VCaP (cell line): ENCODE data around the gene LCN10.

Source experiments
- H3K27ac ChIP-seq: fragments of 450-650 bp; 2 replicates; pipeline ENCODE4 v1.5.1; 2017
- TF ChIP-seq, protein P1 (sequence below): fragments of 450-650 bp; conservative IDR thresholded peaks from 2 replicates; pipeline ENCODE4 v1.5.1; 2017; ENCODE audit warnings: mild to moderate bottlenecking, moderate library complexity

Gene LCN10

GRCh38 chr9:136745389-136746154, 2.8 kb upstream of the LCN10 start:
- TF ChIP-seq, protein P1, sequence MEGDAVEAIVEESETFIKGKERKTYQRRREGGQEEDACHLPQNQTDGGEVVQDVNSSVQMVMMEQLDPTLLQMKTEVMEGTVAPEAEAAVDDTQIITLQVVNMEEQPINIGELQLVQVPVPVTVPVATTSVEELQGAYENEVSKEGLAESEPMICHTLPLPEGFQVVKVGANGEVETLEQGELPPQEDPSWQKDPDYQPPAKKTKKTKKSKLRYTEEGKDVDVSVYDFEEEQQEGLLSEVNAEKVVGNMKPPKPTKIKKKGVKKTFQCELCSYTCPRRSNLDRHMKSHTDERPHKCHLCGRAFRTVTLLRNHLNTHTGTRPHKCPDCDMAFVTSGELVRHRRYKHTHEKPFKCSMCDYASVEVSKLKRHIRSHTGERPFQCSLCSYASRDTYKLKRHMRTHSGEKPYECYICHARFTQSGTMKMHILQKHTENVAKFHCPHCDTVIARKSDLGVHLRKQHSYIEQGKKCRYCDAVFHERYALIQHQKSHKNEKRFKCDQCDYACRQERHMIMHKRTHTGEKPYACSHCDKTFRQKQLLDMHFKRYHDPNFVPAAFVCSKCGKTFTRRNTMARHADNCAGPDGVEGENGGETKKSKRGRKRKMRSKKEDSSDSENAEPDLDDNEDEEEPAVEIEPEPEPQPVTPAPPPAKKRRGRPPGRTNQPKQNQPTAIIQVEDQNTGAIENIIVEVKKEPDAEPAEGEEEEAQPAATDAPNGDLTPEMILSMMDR: no peak
- no peak overlapping the region for H3K27ac ChIP-seq

DNA sequence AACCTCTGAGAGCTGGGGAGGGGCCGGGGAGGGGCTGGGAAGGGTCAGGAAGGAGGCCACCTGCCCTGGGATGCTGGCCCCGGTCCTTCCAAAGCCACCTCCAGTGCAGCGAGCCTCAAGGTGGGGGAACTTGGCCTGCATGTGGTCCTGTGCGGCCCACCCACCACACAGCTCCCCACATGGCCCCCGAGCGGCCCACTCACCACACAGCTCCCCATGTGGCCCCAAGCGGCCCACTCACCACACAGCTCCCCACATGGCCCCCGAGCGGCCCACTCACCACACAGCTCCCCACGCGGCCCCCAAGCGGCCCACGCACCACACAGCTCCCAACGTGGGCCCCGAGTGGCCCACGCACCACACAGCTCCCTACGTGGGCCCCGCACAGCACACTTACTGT, 2.0 kb upstream of the LCN10 start:
- TF ChIP-seq, protein P1: no peak
- H3K27ac ChIP-seq: no peak overlapping the region

DNA sequence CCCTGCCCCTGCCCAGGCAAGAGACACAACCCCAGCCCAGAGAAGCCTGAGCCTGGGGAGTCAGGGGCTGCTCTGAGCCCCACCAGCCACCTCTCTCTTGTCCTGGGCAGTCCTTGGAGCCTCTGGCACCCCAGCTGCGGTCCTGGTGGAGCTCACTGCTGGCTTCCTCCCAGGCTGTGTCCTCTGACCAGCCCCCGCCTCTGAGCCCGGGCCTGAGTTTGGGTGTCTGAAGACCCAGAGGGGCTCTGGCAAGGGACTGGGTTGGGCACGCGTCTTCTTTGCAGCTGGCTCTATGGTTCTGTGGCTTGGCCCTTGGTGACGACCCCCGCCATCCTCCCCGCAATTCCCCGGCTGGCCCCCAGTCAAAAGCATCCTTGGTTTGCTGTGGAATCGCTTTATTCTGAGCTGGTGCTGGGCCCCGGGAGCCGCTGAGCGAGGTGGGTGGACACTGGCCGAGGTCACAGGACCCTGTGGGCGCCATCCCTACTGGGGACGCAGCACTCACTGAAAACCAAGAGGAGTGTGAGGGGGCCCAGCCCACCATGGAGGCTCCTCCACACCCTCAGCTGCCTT, 985 bp upstream of the LCN10 start:
- TF ChIP-seq, protein P1: no peak
- H3K27ac ChIP-seq: no peak overlapping the region

DNA sequence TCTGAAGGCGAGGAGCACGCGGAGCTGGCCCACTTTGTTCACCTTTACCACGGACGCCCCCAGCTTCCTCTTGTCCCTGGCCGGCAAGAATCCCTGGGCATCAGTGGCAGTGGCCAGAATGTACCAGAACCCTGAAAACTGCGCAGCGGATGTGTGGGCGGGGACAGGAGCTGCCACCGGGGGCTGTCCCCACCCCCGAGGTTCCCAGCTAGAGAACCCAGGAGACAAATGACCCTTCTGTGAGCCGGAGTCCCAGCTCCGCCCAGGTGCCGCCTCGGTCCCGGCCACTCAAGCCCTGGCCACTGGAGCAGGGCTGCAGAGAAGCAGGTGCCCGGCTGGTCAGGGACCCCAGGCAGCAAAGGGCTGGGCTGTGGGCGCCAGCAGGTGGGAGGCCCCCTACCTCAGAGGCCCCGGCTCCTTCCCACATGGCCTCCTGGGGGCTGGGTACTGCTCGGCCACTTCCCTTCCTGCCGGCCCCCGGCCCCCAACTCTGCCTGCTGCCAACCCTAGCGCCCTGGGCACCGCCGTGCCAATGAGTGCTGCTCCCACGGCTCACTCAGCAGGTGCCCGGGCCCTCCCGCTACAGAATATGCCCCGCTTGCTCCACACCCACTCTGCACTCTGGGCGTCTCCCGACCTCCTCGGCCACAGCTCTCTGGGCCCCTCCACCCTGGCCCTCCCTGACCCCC, 713 bp downstream of the LCN10 start:
- TF ChIP-seq, protein P1: no peak

DNA sequence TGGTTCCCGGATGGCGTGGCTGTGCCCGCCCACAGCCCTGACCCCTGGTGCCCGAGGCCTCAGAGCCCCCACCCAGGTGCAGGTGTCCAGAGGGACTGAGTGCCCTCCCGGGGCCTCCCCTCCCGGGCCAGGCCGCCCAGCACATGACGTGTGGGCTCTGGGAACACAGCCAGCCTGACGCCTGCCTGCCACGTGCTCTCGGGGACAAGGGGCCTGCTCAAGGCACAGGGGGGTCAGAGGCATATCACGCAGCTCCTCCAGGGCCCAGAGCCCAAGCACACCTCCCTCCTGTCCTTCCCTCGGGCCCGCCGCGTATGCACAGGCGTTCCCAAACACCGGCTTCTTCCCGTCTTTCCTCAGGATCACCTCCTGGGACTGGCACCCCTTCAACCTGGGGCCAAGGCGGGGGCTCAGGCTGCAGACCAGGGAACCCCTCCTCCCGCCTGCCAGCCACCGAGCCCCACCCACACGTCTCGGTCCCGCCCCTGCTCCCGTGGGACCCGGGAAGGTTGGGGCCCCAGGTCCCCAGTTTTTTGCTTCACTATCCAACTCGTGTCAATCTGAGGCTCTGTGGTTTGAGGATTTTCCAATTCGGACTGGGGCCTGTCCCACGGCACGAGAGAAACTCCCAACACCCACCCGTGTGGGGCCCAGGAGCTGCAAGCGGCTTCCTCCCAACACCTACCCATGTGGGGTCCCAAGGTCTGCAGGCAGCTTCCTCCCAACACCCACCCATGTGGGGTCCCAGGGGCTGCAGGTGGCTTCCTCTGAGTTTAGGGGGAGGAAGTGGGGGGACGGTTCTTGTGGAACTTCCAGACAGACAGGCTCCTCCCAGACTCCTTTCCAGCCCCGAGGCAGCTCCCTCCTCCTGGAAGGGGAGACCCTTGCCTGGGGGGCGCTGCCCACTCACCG, 1.5 kb downstream of the LCN10 start:
- no peak overlapping the region for H3K27ac ChIP-seq
- TF ChIP-seq, protein P1: no peak

More for the DNA sequence above, 713 bp downstream of the LCN10 start:
- peak overlapping the region; percentile 2; the same call in 1 of the 2 replicates for H3K27ac ChIP-seq

DNA sequence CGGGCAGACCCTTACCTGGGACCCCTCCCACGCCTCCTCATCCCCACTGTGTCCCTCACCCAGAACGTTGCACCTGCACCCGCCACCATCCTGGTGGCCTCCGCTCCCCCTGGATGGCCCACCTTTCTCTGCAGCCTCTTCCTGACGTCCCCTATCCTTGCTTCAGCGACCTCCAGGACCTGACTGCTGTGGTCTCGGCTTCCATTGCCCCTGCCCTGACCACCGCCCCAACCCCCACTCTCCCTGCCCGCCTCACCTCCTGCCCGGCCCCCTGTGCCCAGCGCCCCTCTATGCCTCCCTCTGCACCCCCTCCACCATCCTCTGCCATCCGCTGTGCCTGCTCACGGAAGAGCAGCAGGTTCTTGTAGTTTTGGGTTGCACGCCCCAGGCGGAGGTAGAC, 2.2 kb downstream of the LCN10 start:
- TF ChIP-seq, protein P1: no peak
- no peak overlapping the region for H3K27ac ChIP-seq
